ENCODE results near the gene YIPF2.

GRCh38 chr19:10888421-10888866 is 40.0 kb downstream of the YIPF2 start:
- TF ChIP-seq SREBF2 (IDR thresholded peaks at IDR 0.05; ENCODE audit: low read length) (no peak), TAF1 (IDR thresholded peaks at IDR 0.05; ENCODE audit: borderline replicate concordance, low read depth, low read length) (no peak), CTCF (IDR thresholded peaks at IDR 0.05 in 2 of 3, conservative IDR thresholded peaks at IDR 0.05 in 1 of 3; ENCODE audit: control insufficient read depth in 2 of 3, extremely low read depth in 1 of 3, insufficient read depth in 1 of 3, low read depth in 3 of 3, low read length in 3 of 3) (no peak), FOXK2 (IDR thresholded peaks at IDR 0.05) (no peak), FOS (IDR thresholded peaks at IDR 0.05; ENCODE audit: borderline replicate concordance, extremely low read depth, insufficient read length) (no peak), EP300 (IDR thresholded peaks at IDR 0.05; ENCODE audit: borderline replicate concordance in 1 of 2, control insufficient read depth in 1 of 2, low read depth in 2 of 2, low read length in 2 of 2) (no peak)
